Activated T-helper 1 cell treated with Interleukin-2 at 50 U/mL for 16 hours (primary cell): ENCODE results near the gene SYT6.

Source experiments
- DNase-seq: peaks from one replicate; pipeline ENCODE4 v3.0.0-alpha.2; 2020; ENCODE audit warnings: low read depth

The SYT6 gene

GRCh38 chr1:114153261-114154145 lies at the start of gene SYT6:
Gene SYT6, minus strand, starts transcription at chr1:114153869. Its CDS starts 97 bp downstream, at chr1:114153772.
- no peak for DNase-seq

- no peak for DNase-seq
Measured at GRCh38 chr1:114201486-114201885, 47.8 kb upstream of the SYT6 start.

GRCh38 chr1:114199017-114199594 lies 45.4 kb upstream of the SYT6 start:
- DNase-seq, result no peak

- DNase-seq, result no peak
Measured at GRCh38 chr1:114196992-114197907, 43.6 kb upstream of the SYT6 start.

GRCh38 chr1:114195819-114196218 lies 42.1 kb upstream of the SYT6 start:
- DNase-seq, result no peak

- DNase-seq, result no peak
Measured at GRCh38 chr1:114192328-114192727, 38.7 kb upstream of the SYT6 start.

- no peak for DNase-seq
Measured at GRCh38 chr1:114189398-114189797, 35.7 kb upstream of the SYT6 start.

- DNase-seq, result no peak
Measured at GRCh38 chr1:114181356-114181755, 27.7 kb upstream of the SYT6 start.

- DNase-seq, result no peak
Measured at GRCh38 chr1:114180742-114181141, 27.1 kb upstream of the SYT6 start.

GRCh38 chr1:114178936-114179335 lies 25.3 kb upstream of the SYT6 start:
- no peak for DNase-seq

GRCh38 chr1:114177282-114177681 lies 23.6 kb upstream of the SYT6 start:
- no peak for DNase-seq

- no peak for DNase-seq
Measured at GRCh38 chr1:114176366-114176765, 22.7 kb upstream of the SYT6 start.

GRCh38 chr1:114173680-114174079 lies 20.0 kb upstream of the SYT6 start:
- DNase-seq, result no peak

GRCh38 chr1:114169509-114169908 lies 15.8 kb upstream of the SYT6 start:
- no peak for DNase-seq

GRCh38 chr1:114167226-114167625 lies 13.6 kb upstream of the SYT6 start:
- no peak for DNase-seq

- no peak for DNase-seq
Measured at GRCh38 chr1:114164840-114165543, 11.3 kb upstream of the SYT6 start.

- DNase-seq, result no peak
Measured at GRCh38 chr1:114159941-114160340, 6.3 kb upstream of the SYT6 start.

GRCh38 chr1:114157275-114157660 lies 3.6 kb upstream of the SYT6 start:
- DNase-seq, result no peak

- no peak for DNase-seq
Measured at GRCh38 chr1:114156538-114157274, 3.0 kb upstream of the SYT6 start.

- DNase-seq, result no peak
Measured at GRCh38 chr1:114155706-114156105, 2.0 kb upstream of the SYT6 start.

- no peak for DNase-seq
Measured at GRCh38 chr1:114154963-114155322, 1.3 kb upstream of the SYT6 start.
